A549 (cell line): Measurements from ENCODE around the gene CRNKL1. TPM values are rescaled to one million over a fixed set of nuclear protein-coding genes. Genes with fewer than 3 reads are reported as not detected.

Experiments used
- ATAC-seq, 2 experiments: fragments of 200-7000 bp in 1 of 2; fragments of >200 bp in 1 of 2; cut with Nextera tagmentation in 1 of 2; cut with Tn5 transposase in 1 of 2; 3 replicates each; pipeline versions ENCODE4 v1.8.0 to v1.9.1; 2018 to 2020; ENCODE audit warnings: mild to moderate bottlenecking in 1 of 2, moderate library complexity in 1 of 2
- CTCF ChIA-PET: fragments of 300-600 bp; sonication (Branson Sonifier 250); formaldehyde crosslinking; extraction: SDS; loops from one replicate; lab custom pipeline; 2021; ENCODE audit warnings: antibody characterized with exemption, inconsistent platforms; lab: Yijun Ruan, JAX
- POLR2A ChIA-PET: fragments of 350-600 bp; formaldehyde crosslinking; extraction: SDS; loops from one replicate; lab custom pipeline; 2021; ENCODE audit warnings: antibody characterized with exemption, inconsistent platforms; lab: Yijun Ruan, JAX
- DNase-seq, 2 experiments: peaks; one replicate each; pipeline versions ENCODE4 v3.0.0 to v3.0.0-alpha.2; 2011 to 2016; ENCODE audit warnings: low read depth in 1 of 2, low spot score in 1 of 2
- FAIRE-seq: peaks from 2 replicates; lab custom pipeline; 2011; peaks lifted over from hg19 to GRCh38; lab: Jason Lieb, UNC
- H3K27ac ChIP-seq, 2 experiments: fragments of >200 bp; sonication (Bioruptor Twin); formaldehyde crosslinking; 3 replicates each; pipeline ENCODE4 v1.5.1; 2016 to 2017
- H3K4me1 ChIP-seq: fragments of >200 bp; sonication (Bioruptor Twin); formaldehyde crosslinking; 3 replicates; pipeline ENCODE4 v1.6.1; 2016
- H3K4me2 ChIP-seq: fragments of >200 bp; sonication (Bioruptor Twin); formaldehyde crosslinking; 3 replicates; pipeline ENCODE4 v1.6.1; 2016
- H3K4me3 ChIP-seq: fragments of >200 bp; sonication (Bioruptor Twin); formaldehyde crosslinking; 3 replicates; pipeline ENCODE4 v1.5.1; 2016
- H3K9me3 ChIP-seq: fragments of >200 bp; sonication (Bioruptor Twin); formaldehyde crosslinking; 3 replicates; pipeline ENCODE4 v1.6.1; 2016
- ATOH8 ChIP-seq: fragments of 250-450 bp; sonication (Bioruptor Pico); IDR thresholded peaks from 2 replicates; pipeline ENCODE4 v1.5.0; 2020; ENCODE audit warnings: low read depth, mild to moderate bottlenecking, moderate library complexity
- BCL3 ChIP-seq: fragments of >200 bp; sonication (Bioruptor Twin); formaldehyde crosslinking; IDR thresholded peaks from 3 replicates; pipeline ENCODE4 v1.6.1; 2016
- BHLHE40 ChIP-seq: IDR thresholded peaks from 2 replicates; pipeline ENCODE4 v1.6.1; 2012; ENCODE audit warnings: low read depth, low read length, inconsistent platforms
- CEBPB ChIP-seq, 2 experiments: fragments of >200 bp in 1 of 2; sonication (Bioruptor Twin) in 1 of 2; formaldehyde crosslinking in 1 of 2; IDR thresholded peaks; 2 replicates each; pipeline ENCODE4 v1.6.1; 2012 to 2016
- CTCF ChIP-seq: fragments of >200 bp; sonication (Bioruptor Twin); formaldehyde crosslinking; IDR thresholded peaks from 3 replicates; pipeline ENCODE4 v1.5.1; 2016
- EP300 ChIP-seq, 2 experiments: fragments of >200 bp; sonication (Bioruptor Twin); formaldehyde crosslinking; IDR thresholded peaks; 2 replicates in 1 of 2; 3 replicates in 1 of 2; pipeline ENCODE4 v1.6.1; 2016 to 2017
- HES2 ChIP-seq: fragments of >200 bp; sonication (Bioruptor Twin); formaldehyde crosslinking; IDR thresholded peaks from 2 replicates; pipeline ENCODE4 v1.6.1; 2016
- HMGXB4 ChIP-seq: fragments of 250-450 bp; sonication (Bioruptor Pico); IDR thresholded peaks from 2 replicates; pipeline ENCODE4 v1.5.0; 2021; ENCODE audit warnings: mild to moderate bottlenecking, moderate library complexity, borderline replicate concordance
- HOXB13 ChIP-seq: fragments of 250-450 bp; sonication (Bioruptor Pico); IDR thresholded peaks from 2 replicates; pipeline ENCODE4 v1.5.0; 2020; ENCODE audit warnings: low read depth, mild to moderate bottlenecking, moderate library complexity
- KDM1A ChIP-seq: fragments of 200-600 bp; sonication (generic); IDR thresholded peaks from 2 replicates; pipeline ENCODE4 v1.6.1; 2016; ENCODE audit warnings: low read depth, mild to moderate bottlenecking
- MAX ChIP-seq: IDR thresholded peaks from 2 replicates; pipeline ENCODE4 v1.6.1; 2012
- MAZ ChIP-seq: fragments of 150-350 bp; IDR thresholded peaks from 2 replicates; pipeline ENCODE4 v1.6.1; 2014; ENCODE audit warnings: antibody characterized with exemption, low read depth, low read length, borderline replicate concordance
- NR3C1 ChIP-seq: fragments of >200 bp; sonication (Bioruptor Twin); formaldehyde crosslinking; IDR thresholded peaks from 3 replicates; pipeline ENCODE4 v1.6.1; 2017
- RAD21 ChIP-seq, 2 experiments: fragments of >200 bp in 1 of 2; sonication (Bioruptor Twin) in 1 of 2; formaldehyde crosslinking in 1 of 2; IDR thresholded peaks in 1 of 2; conservative IDR thresholded peaks in 1 of 2; 2 replicates in 1 of 2; 3 replicates in 1 of 2; pipeline ENCODE4 v1.6.1; 2012 to 2018; ENCODE audit warnings: inconsistent platforms in 1 of 2
- RNF2 ChIP-seq: fragments of 200-600 bp; sonication (generic); IDR thresholded peaks from 2 replicates; pipeline ENCODE4 v1.6.1; 2016; ENCODE audit warnings: low read depth, mild to moderate bottlenecking, antibody characterized with exemption, moderate library complexity, borderline replicate concordance
- SMC3 ChIP-seq: fragments of >200 bp; sonication (Bioruptor Twin); formaldehyde crosslinking; IDR thresholded peaks from 3 replicates; pipeline ENCODE4 v1.6.1; 2018; ENCODE audit warnings: inconsistent platforms
- TFCP2L1 ChIP-seq: fragments of 250-450 bp; sonication (Bioruptor Pico); IDR thresholded peaks from 2 replicates; pipeline ENCODE4 v1.5.0; 2021; ENCODE audit warnings: mild to moderate bottlenecking
- USF2 ChIP-seq: fragments of 450-650 bp; IDR thresholded peaks from 2 replicates; pipeline ENCODE4 v1.6.1; 2014; ENCODE audit warnings: antibody characterized with exemption
- WGBS: methylation state at CpG from one replicate; pipeline ENCODE4 v1.1.6; 2017; ENCODE audit errors: missing lambda C conversion rate; 5-methylcytosine and 5-hydroxymethylcytosine counted together
- polyA plus RNA-seq, 4 experiments: library from polyadenylated mRNA; depleted of rRNA in 3 of 4; stranded (reverse); fragments of >200 nt; fragmentation: RNase III in 1 of 4; extraction: RNeasy Plus Mini Kit Qiagen cat#74134 plus additional on column Dnase treatment in 1 of 4; gene quantifications; 2 replicates in 3 of 4; 3 replicates in 1 of 4; pipeline ENCODE4 v1.2.3, GENCODE V29; 2011 to 2017

The CRNKL1 gene
- polyA plus RNA-seq, 2 of the 4 experiments (the other 2 are of a cell fraction), result 19.4 to 32.1 TPM

GRCh38 chr20:19996917-19997316, 55.3 kb downstream of the CRNKL1 start (continued):
- TF ChIP-seq HMGXB4 (CRISPR knock-in tag), result no peak
- TF ChIP-seq BCL3, result no peak
- no peak for TF ChIP-seq BHLHE40
- no peak for TF ChIP-seq NR3C1
- TF ChIP-seq ATOH8 (CRISPR knock-in tag), result no peak
- no peak for TF ChIP-seq CEBPB (IDR thresholded peaks at IDR 0.05)
- TF ChIP-seq TFCP2L1 (CRISPR knock-in tag), result no peak
- no peak for TF ChIP-seq KDM1A
- no peak for TF ChIP-seq RAD21 (conservative IDR thresholded peaks at IDR 0.05 in 1 of 2, IDR thresholded peaks at IDR 0.05 in 1 of 2)
- no peak for TF ChIP-seq EP300 (IDR thresholded peaks at IDR 0.05)

GRCh38 chr20:19996222-19996621, 56.0 kb downstream of the CRNKL1 start:
- no peaks in the 10 kb centered on the region for H3K9me3 ChIP-seq
- no peak for ATAC-seq
- FAIRE-seq, result no peak
- no peak overlapping the region for H3K27ac ChIP-seq
- H3K4me1 ChIP-seq, result peaks cover 42% of the 10 kb centered on the region
- DNase-seq, result no peak
- no peak for TF ChIP-seq USF2
- TF ChIP-seq CEBPB (IDR thresholded peaks at IDR 0.05), result no peak
- TF ChIP-seq HOXB13 (CRISPR knock-in tag), result no peak
- no peak for TF ChIP-seq MAZ
- TF ChIP-seq RNF2, result no peak
- TF ChIP-seq, all 56 proteins: peak for 0
- WGBS, result 87% methylated on average over 8 of the region's 8 CpGs
- Histone ChIP-seq H3K4me2 (no peak overlapping the region), H3K4me3 (no peak overlapping the region)
- ChIA-PET CTCF (interaction anchor here (0.6 to 8.1 kb wide), 11 partner anchors 12 to 1204 kb away, joined by 3 to 80 read pairs (median 3); no protein-coding TSS in a partner anchor), POLR2A (no interaction called here)

GRCh38 chr20:19995220-19995863, 56.9 kb downstream of the CRNKL1 start:
- peak overlapping the region; percentile 90 to 93 for H3K27ac ChIP-seq
- peak overlapping the region; percentile 88; the same call in 2 of the 3 replicates for H3K4me2 ChIP-seq
- ATAC-seq (no peak), DNase-seq (peak; percentile 55 to 61), FAIRE-seq (no peak)
- no peak overlapping the region for H3K4me3 ChIP-seq
- ChIA-PET CTCF (interaction anchor here (0.5 to 8.1 kb wide), 45 partner anchors 9 to 1520 kb away, joined by 3 to 80 read pairs (median 3); no protein-coding TSS in a partner anchor), POLR2A (interaction anchor here (3.3 kb wide), 1 partner anchor 19 kb away, joined by 60 read pairs; no protein-coding TSS in a partner anchor)
- WGBS, result 17% methylated on average over 5 of the region's 5 CpGs
- no peaks in the 10 kb centered on the region for H3K9me3 ChIP-seq
- peak; percentile 94 for TF ChIP-seq CTCF
- peak; percentile 91 for TF ChIP-seq SMC3
- TF ChIP-seq CEBPB (IDR thresholded peaks at IDR 0.05), result no peak
- TF ChIP-seq RAD21 (conservative IDR thresholded peaks at IDR 0.05 in 1 of 2, IDR thresholded peaks at IDR 0.05 in 1 of 2), result peak; percentile 92 to 93
- TF ChIP-seq HES2, result no peak
- no peak for TF ChIP-seq KDM1A
- peak; percentile 24; the same call in 1 of the 2 replicates for TF ChIP-seq MAX
- H3K4me1 ChIP-seq, result peaks cover 51% of the 10 kb centered on the region
